B cell (primary cell): ENCODE results near the gene N4BP2. TPM values are rescaled to one million over a fixed set of nuclear protein-coding genes. Genes with fewer than 3 reads are reported as not detected.
A peak's percentile ranks its signal among the peaks of the same experiment; 100 is the strongest.

Experiments used
- ATAC-seq: fragments of 200-7000 bp; cut with Tn5 transposase; one replicate; pipeline ENCODE4 v1.10.0; 2021; ENCODE audit warnings: low read depth, mild to moderate bottlenecking, moderate number of reproducible peaks, moderate library complexity
- CTCF ChIA-PET: fragments of 350-600 bp; sonication (Branson Sonifier 250); formaldehyde crosslinking; loops from one replicate; lab custom pipeline; 2021; ENCODE audit warnings: antibody characterized with exemption, inconsistent platforms; lab: Charles Lee
- POLR2A ChIA-PET: fragments of 350-600 bp; sonication (Branson Sonifier 250); formaldehyde crosslinking; loops from one replicate; lab custom pipeline; 2021; ENCODE audit warnings: antibody characterized with exemption; lab: Charles Lee
- DNase-seq: peaks from one replicate; pipeline ENCODE4 v3.0.0; 2013
- H2AFZ ChIP-seq: 2 replicates; pipeline ENCODE4 v1.6.1; 2012; ENCODE audit warnings: mild to moderate bottlenecking, low read depth, low read length; ENCODE audit not compliant: insufficient read depth, poor library complexity, severe bottlenecking
- H3K27ac ChIP-seq, 2 donors: 1 replicate in 1 of 2; 2 replicates in 1 of 2; pipeline ENCODE4 v1.5.1; 2012 to 2013; ENCODE audit warnings: low read length in 2 of 2, mild to moderate bottlenecking in 2 of 2, moderate library complexity in 1 of 2
- H3K27me3 ChIP-seq, 4 experiments: fragments of 200-600 bp in 1 of 4; sonication (generic) in 1 of 4; replicated peaks in 1 of 4; 1 replicate in 2 of 4; 2 replicates in 2 of 4; pipeline versions ENCODE4 v1.6.1 to v1.7.0; 2013 to 2016; ENCODE audit warnings: low read length in 3 of 4, mild to moderate bottlenecking in 2 of 4, mixed read lengths in 1 of 4, moderate library complexity in 1 of 4; ENCODE audit not compliant: insufficient read depth in 4 of 4, control insufficient read depth in 3 of 4; ENCODE audit errors: control extremely low read depth in 1 of 4
- H3K36me3 ChIP-seq, 2 experiments: replicated peaks in 1 of 2; 1 replicate in 1 of 2; 2 replicates in 1 of 2; pipeline versions ENCODE4 v1.6.1 to v1.7.1; 2013; ENCODE audit warnings: low read length in 1 of 2; ENCODE audit not compliant: insufficient read depth in 2 of 2, control insufficient read depth in 1 of 2; ENCODE audit errors: control extremely low read depth in 1 of 2, extremely low read depth in 1 of 2
- H3K4me1 ChIP-seq, 2 donors: fragments of 200-600 bp in 1 of 2; sonication (generic) in 1 of 2; 1 replicate in 1 of 2; 2 replicates in 1 of 2; pipeline versions ENCODE4 v1.5.1 to v1.6.1; 2013 to 2017; ENCODE audit warnings: low read length in 2 of 2; ENCODE audit not compliant: control insufficient read depth in 2 of 2, insufficient read depth in 2 of 2
- H3K4me2 ChIP-seq: replicated peaks from 2 replicates; pipeline ENCODE3; 2012; ENCODE audit warnings: mild to moderate bottlenecking, low read depth, low read length; ENCODE audit not compliant: poor library complexity, severe bottlenecking
- H3K4me3 ChIP-seq, 5 experiments: fragments of 200-600 bp in 1 of 5; sonication (generic) in 1 of 5; 1 replicate in 3 of 5; 2 replicates in 2 of 5; pipeline versions ENCODE4 v1.5.1 to v1.7.0; 2011 to 2016; ENCODE audit warnings: low read length in 4 of 5, mild to moderate bottlenecking in 4 of 5, low read depth in 2 of 5, control low read depth in 1 of 5, moderate library complexity in 1 of 5; ENCODE audit not compliant: insufficient read depth in 1 of 5; ENCODE audit errors: control extremely low read depth in 1 of 5, extremely low read depth in 1 of 5
- H3K79me2 ChIP-seq: fragments of 200-600 bp; sonication (generic); one replicate; pipeline ENCODE4 v1.6.0; 2016; ENCODE audit warnings: low read length; ENCODE audit not compliant: control insufficient read depth, insufficient read depth
- H3K9ac ChIP-seq: fragments of 200-600 bp; sonication (generic); 2 replicates; pipeline ENCODE4 v1.6.1; 2017; ENCODE audit warnings: mild to moderate bottlenecking, low read length, moderate library complexity
- H3K9me3 ChIP-seq, 3 donors: one replicate each; pipeline versions ENCODE4 v1.6.1 to v1.7.1; 2013; ENCODE audit warnings: low read length in 2 of 3; ENCODE audit not compliant: control insufficient read depth in 2 of 3, insufficient read depth in 1 of 3; ENCODE audit errors: control extremely low read depth in 1 of 3
- H4K20me1 ChIP-seq: 2 replicates; pipeline ENCODE4 v1.6.0; 2012; ENCODE audit warnings: mild to moderate bottlenecking, low read length; ENCODE audit not compliant: insufficient read depth, control insufficient read depth, poor library complexity, severe bottlenecking
- H3K27ac Mint-ChIP-seq: one replicate; pipeline ENCODE4 v1.8.0; 2021; ENCODE audit warnings: mixed read lengths
- H3K27me3 Mint-ChIP-seq: one replicate; pipeline ENCODE4 v1.8.0; 2021; ENCODE audit warnings: mixed read lengths
- H3K4me1 Mint-ChIP-seq: one replicate; pipeline ENCODE4 v1.8.0; 2021; ENCODE audit warnings: mixed read lengths
- H3K4me3 Mint-ChIP-seq: one replicate; pipeline ENCODE4 v1.8.0; 2021; ENCODE audit warnings: mixed read lengths
- H3K9me3 Mint-ChIP-seq: one replicate; pipeline ENCODE4 v1.8.0; 2022; ENCODE audit warnings: mixed read lengths; ENCODE audit not compliant: insufficient read depth
- CTCF ChIP-seq: fragments of 200-600 bp; IDR thresholded peaks from one replicate; pipeline ENCODE4 v1.8.0; 2022; ENCODE audit warnings: antibody characterized with exemption, mild to moderate bottlenecking
- EZH2 ChIP-seq: IDR thresholded peaks from 2 replicates; pipeline ENCODE4 v1.6.1; 2012; ENCODE audit warnings: borderline replicate concordance, low read depth, mild to moderate bottlenecking, moderate library complexity, low read length; ENCODE audit not compliant: insufficient read depth, poor library complexity, severe bottlenecking
- WGBS: methylation state at CpG from one replicate; pipeline ENCODE4 v1.1.5; 2013; ENCODE audit warnings: missing lambda C conversion rate; ENCODE audit not compliant: insufficient coverage; 5-methylcytosine and 5-hydroxymethylcytosine counted together
- intact Hi-C: fragments of 100-400 bp; cut with micrococcal nuclease; formaldehyde crosslinking; loops from one replicate; pipeline ENCODE4 v1.10.0; 2022
- polyA plus RNA-seq: library from polyadenylated mRNA; depleted of rRNA; stranded (reverse); fragments of >200 nt; gene quantifications from 2 replicates; pipeline ENCODE4 v1.2.3, GENCODE V29; 2012
- total RNA-seq, 2 donors: library from RNA; stranded (reverse); fragments of 120-200 nt in 1 of 2; gene quantifications; 1 replicate in 1 of 2; 2 replicates in 1 of 2; pipeline versions ENCODE4 v1.2.3 to v1.2.4, GENCODE V29; 2013 to 2022

The N4BP2 gene
- total and polyA plus RNA-seq, 2 donors (not counting 1 experiment from before 2014, with no cell fraction given) = 2.4 to 12.8 TPM

DNA sequence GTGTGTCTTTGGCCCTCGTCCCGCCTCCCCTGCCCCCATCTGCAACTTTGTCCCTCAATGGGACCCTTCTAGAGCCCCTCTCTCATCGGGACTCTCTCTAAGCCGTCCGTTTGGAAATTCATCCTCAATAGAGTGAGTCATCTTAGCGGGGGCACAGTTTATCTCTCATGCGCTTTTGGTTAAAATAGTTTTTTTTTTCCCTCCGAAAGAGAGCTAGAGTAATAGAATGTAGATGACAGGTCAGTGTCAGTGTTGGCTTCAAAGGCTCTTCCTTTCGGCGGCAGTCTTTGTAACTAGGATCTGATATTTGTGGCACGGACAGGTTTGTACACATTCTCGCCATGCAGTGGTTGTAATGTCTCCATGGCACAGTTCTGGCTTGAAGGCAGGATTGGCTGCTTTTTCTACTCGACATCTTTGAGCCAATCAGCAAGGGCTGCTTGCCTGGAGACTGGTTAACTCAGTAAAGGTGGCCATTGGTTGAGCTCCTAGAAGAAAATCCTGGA is 989 bp downstream of the N4BP2 start:
- Histone ChIP-seq H3K27ac (peak overlapping the region; percentile 79 to 84), H3K4me2 (peak overlapping the region; percentile 86), H3K4me3 (peak overlapping the region; percentile 69 to 91 (median 82)), H3K36me3 (no peaks in the 10 kb centered on the region), H3K9ac (peak overlapping the region; percentile 77), H3K9me3 (no peaks in the 10 kb centered on the region), H2AFZ (peak overlapping the region; percentile 98), H3K27me3 (no peaks in the 10 kb centered on the region), H3K79me2 (peaks cover 25% of the 10 kb centered on the region), H4K20me1 (no peaks in the 10 kb centered on the region), H3K4me1 (peaks cover 14 to 17% of the 10 kb centered on the region in 2 donors)
- no peak for TF ChIP-seq CTCF
- TF ChIP-seq EZH2 = no peak
- Mint-ChIP-seq H3K9me3 (no peaks in the 10 kb centered on the region), H3K4me3 (peak overlapping the region; percentile 95), H3K27ac (peak overlapping the region; percentile 94), H3K27me3 (no peaks in the 10 kb centered on the region), H3K4me1 (peaks cover 27% of the 10 kb centered on the region)
- CTCF ChIA-PET = interaction anchor here (0.8 to 4.3 kb wide), 12 partner anchors 31 to 840 kb away, joined by 3 to 35 read pairs (median 6); no protein-coding TSS in a partner anchor
- intact Hi-C loops = loop anchor here (2.0 to 10.0 kb wide), 12 partner anchors 81 to 840 kb away; partner anchors contain the start of genes LIAS, PDS5A, RBM47 and RFC1
- POLR2A ChIA-PET = interaction anchor here (0.6 kb wide), 1 partner anchor 940 kb away, joined by 3 read pairs; no protein-coding TSS in a partner anchor
- DNase-seq = peak; percentile 82
- peak; percentile 55 for ATAC-seq
- WGBS = 2% methylated on average over 8 of the region's 13 CpGs

DNA sequence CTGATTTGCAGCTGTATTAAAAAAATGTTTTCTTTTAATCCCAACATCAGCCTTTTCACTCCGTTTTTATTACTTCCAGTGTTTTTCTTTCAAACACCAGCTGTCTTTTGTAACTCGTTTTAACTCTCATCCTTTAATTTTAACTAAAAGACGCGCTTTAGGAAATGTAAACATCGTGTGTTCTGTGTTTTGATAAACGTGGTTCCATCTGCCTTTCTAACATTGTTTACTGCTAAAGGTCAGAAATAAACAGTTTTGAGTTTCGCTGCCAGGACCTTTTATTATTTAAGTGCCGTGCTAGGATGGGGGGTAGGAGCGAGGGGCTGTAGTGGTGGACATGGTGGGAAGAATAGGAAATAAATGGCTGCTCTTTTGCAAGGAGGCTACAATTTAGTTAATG is 1.5 kb downstream of the N4BP2 start:
- Histone ChIP-seq H4K20me1 (no peaks in the 10 kb centered on the region), H3K4me2 (peak overlapping the region; percentile 86), H3K9me3 (no peaks in the 10 kb centered on the region), H3K4me3 (peak overlapping the region; percentile 69 to 91 (median 82)), H3K27ac (peak overlapping the region in 1 of 2 donors; percentile 38), H3K36me3 (no peaks in the 10 kb centered on the region), H2AFZ (peak overlapping the region; percentile 98), H3K9ac (peak overlapping the region; percentile 77), H3K27me3 (no peaks in the 10 kb centered on the region), H3K79me2 (peaks cover 30% of the 10 kb centered on the region), H3K4me1 (peaks cover 14 to 17% of the 10 kb centered on the region in 2 donors)
- intact Hi-C loops = loop anchor here (5.0 to 10.0 kb wide), 7 partner anchors 361 to 839 kb away; partner anchors contain the start of genes LIAS, RBM47, RFC1 and RPL9
- Mint-ChIP-seq H3K9me3 (no peaks in the 10 kb centered on the region), H3K4me3 (peak overlapping the region; percentile 95), H3K4me1 (peaks cover 27% of the 10 kb centered on the region), H3K27ac (peak overlapping the region; percentile 32), H3K27me3 (no peaks in the 10 kb centered on the region)
- ChIA-PET CTCF (interaction anchor here (0.8 to 4.3 kb wide), 11 partner anchors 31 to 589 kb away, joined by 3 to 35 read pairs (median 5); no protein-coding TSS in a partner anchor), POLR2A (interaction anchor here (0.6 kb wide), 1 partner anchor 940 kb away, joined by 3 read pairs; no protein-coding TSS in a partner anchor)
- DNase-seq (no peak), ATAC-seq (no peak)
- 17% methylated on average over 1 of the region's 9 CpGs for WGBS
- TF ChIP-seq CTCF = no peak
- TF ChIP-seq EZH2 = no peak
